ENCODE results near the gene USP37. TPM values are rescaled to one million over a fixed set of nuclear protein-coding genes. Genes with fewer than 3 reads are reported as not detected.
A peak's percentile ranks its signal among the peaks of the same experiment; 100 is the strongest.

USP37 gene
- total and polyA plus RNA-seq, 2 of the 13 experiments (the other 11 are each of a cell fraction or from before 2014, with no cell fraction given) = 6.5 to 30.6 TPM

DNA sequence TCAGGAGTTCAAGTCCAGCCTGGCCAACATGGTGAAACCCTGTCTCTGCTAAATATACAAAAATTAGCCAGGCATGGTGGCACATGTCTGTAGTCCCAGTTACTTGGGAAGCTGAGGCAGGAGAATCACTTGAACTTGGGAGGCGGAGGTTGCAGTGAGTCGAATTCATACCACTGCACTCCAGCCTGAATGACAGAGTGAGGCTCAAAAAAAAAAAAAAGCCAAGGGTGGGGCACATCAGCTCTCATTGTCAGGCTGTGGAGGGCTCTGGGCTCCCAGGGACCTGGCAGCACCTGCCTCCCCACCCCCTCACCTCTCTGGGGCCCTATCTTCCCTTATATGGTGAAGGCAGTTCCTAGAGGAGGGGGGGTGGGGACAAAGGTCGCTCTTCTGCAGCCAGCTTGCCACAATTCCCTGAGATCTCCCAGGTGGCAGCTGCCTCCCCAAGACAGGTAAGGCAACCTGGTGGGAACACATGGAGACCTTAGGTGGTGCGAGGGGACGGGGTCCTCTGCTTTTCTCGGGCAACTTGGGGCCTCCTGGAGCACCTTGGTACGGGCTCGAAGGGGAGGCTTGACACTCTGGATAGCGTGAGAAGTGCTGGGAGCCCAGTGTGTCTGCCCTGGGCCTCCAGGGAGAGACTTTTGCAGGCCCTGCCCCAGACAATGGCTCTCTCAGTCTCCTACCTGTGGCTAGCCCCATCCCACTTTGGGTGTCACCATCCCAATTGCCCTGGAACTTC is 149.3 kb downstream of the USP37 start, which contains the start of gene VIL1 (continued):
- TF ChIP-seq, protein P1, sequence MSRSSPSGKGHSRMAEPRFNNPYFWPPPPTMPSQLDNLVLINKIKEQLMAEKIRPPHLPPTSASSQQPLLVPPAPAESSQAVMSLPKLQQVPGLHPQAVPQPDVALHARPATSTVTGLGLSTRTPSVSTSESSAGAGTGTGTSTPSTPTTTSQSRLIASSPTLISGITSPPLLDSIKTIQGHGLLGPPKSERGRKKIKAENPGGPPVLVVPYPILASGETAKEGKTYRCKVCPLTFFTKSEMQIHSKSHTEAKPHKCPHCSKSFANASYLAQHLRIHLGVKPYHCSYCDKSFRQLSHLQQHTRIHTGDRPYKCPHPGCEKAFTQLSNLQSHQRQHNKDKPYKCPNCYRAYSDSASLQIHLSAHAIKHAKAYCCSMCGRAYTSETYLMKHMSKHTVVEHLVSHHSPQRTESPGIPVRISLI (CRISPR knock-in tag; IDR thresholded peaks at IDR 0.05; ENCODE audit: borderline replicate concordance) = peak; percentile 97
- TF ChIP-seq SRSF1 (optimal IDR thresholded peaks at IDR 0.05; ENCODE audit: low read depth, low read length) (no peak), ARNTL (CRISPR knock-in tag; IDR thresholded peaks at IDR 0.05) (peak; percentile 45; the same call in 1 of the 2 replicates), ELF3 (CRISPR knock-in tag; IDR thresholded peaks at IDR 0.05) (peak; percentile 61), KDM5A (IDR thresholded peaks at IDR 0.05; ENCODE audit: borderline replicate concordance, low read length) (peak; percentile 50; the same call in 1 of the 2 replicates), SATB2 (CRISPR knock-in tag; IDR thresholded peaks at IDR 0.05) (no peak), BRCA1 (CRISPR knock-in tag; IDR thresholded peaks at IDR 0.05) (peak; percentile 27; the same call in 1 of the 2 replicates), SKI (IDR thresholded peaks at IDR 0.05; ENCODE audit: partially characterized antibody) (peak; percentile 46), TARDBP (CRISPR knock-in tag; IDR thresholded peaks at IDR 0.05) (peak; percentile 73; the same call in 1 of the 2 replicates), KLF13 (CRISPR knock-in tag; IDR thresholded peaks at IDR 0.05) (no peak), ZNF121 (CRISPR knock-in tag; IDR thresholded peaks at IDR 0.05) (peak; percentile 22; the same call in 1 of the 2 replicates), AKAP8 (CRISPR knock-in tag; IDR thresholded peaks at IDR 0.05) (0 out of 2 replicates have a peak, but pooled peaks have one; percentile 22), ZKSCAN1 (IDR thresholded peaks at IDR 0.05; ENCODE audit: low read length) (no peak), U2AF1 (optimal IDR thresholded peaks at IDR 0.05; ENCODE audit: low read depth, low read length) (peak; percentile 74)
- TF ChIP-seq, protein P2, sequence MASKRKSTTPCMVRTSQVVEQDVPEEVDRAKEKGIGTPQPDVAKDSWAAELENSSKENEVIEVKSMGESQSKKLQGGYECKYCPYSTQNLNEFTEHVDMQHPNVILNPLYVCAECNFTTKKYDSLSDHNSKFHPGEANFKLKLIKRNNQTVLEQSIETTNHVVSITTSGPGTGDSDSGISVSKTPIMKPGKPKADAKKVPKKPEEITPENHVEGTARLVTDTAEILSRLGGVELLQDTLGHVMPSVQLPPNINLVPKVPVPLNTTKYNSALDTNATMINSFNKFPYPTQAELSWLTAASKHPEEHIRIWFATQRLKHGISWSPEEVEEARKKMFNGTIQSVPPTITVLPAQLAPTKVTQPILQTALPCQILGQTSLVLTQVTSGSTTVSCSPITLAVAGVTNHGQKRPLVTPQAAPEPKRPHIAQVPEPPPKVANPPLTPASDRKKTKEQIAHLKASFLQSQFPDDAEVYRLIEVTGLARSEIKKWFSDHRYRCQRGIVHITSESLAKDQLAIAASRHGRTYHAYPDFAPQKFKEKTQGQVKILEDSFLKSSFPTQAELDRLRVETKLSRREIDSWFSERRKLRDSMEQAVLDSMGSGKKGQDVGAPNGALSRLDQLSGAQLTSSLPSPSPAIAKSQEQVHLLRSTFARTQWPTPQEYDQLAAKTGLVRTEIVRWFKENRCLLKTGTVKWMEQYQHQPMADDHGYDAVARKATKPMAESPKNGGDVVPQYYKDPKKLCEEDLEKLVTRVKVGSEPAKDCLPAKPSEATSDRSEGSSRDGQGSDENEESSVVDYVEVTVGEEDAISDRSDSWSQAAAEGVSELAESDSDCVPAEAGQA (IDR thresholded peaks at IDR 0.05; ENCODE audit: low read depth) = no peak
- TF ChIP-seq, protein P2 (CRISPR knock-in tag; IDR thresholded peaks at IDR 0.05; ENCODE audit: borderline replicate concordance) = no peak
- TF ChIP-seq, protein P3, sequence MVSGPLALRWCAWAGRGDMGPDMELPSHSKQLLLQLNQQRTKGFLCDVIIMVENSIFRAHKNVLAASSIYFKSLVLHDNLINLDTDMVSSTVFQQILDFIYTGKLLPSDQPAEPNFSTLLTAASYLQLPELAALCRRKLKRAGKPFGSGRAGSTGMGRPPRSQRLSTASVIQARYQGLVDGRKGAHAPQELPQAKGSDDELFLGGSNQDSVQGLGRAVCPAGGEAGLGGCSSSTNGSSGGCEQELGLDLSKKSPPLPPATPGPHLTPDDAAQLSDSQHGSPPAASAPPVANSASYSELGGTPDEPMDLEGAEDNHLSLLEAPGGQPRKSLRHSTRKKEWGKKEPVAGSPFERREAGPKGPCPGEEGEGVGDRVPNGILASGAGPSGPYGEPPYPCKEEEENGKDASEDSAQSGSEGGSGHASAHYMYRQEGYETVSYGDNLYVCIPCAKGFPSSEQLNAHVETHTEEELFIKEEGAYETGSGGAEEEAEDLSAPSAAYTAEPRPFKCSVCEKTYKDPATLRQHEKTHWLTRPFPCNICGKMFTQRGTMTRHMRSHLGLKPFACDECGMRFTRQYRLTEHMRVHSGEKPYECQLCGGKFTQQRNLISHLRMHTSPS (CRISPR knock-in tag; IDR thresholded peaks at IDR 0.05; ENCODE audit: low read depth) = peak; percentile 76; the same call in 1 of the 2 replicates
- TF ChIP-seq, protein P4, sequence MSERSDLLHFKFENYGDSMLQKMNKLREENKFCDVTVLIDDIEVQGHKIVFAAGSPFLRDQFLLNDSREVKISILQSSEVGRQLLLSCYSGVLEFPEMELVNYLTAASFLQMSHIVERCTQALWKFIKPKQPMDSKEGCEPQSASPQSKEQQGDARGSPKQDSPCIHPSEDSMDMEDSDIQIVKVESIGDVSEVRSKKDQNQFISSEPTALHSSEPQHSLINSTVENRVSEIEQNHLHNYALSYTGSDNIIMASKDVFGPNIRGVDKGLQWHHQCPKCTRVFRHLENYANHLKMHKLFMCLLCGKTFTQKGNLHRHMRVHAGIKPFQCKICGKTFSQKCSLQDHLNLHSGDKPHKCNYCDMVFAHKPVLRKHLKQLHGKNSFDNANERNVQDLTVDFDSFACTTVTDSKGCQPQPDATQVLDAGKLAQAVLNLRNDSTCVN (CRISPR knock-in tag; IDR thresholded peaks at IDR 0.05; ENCODE audit: borderline replicate concordance) = peak; percentile 88; the same call in 1 of the 2 replicates

All from HepG2 (cell line).